NCI-H748 treated with DMSO at 0.1 percent for 48 hours (cell line): ENCODE data around the gene FGFR3.

Experiments
- DNase-seq: peaks from one replicate; lab custom pipeline; 2025; lab: John Stamatoyannopoulos, UW

The FGFR3 gene

DNA sequence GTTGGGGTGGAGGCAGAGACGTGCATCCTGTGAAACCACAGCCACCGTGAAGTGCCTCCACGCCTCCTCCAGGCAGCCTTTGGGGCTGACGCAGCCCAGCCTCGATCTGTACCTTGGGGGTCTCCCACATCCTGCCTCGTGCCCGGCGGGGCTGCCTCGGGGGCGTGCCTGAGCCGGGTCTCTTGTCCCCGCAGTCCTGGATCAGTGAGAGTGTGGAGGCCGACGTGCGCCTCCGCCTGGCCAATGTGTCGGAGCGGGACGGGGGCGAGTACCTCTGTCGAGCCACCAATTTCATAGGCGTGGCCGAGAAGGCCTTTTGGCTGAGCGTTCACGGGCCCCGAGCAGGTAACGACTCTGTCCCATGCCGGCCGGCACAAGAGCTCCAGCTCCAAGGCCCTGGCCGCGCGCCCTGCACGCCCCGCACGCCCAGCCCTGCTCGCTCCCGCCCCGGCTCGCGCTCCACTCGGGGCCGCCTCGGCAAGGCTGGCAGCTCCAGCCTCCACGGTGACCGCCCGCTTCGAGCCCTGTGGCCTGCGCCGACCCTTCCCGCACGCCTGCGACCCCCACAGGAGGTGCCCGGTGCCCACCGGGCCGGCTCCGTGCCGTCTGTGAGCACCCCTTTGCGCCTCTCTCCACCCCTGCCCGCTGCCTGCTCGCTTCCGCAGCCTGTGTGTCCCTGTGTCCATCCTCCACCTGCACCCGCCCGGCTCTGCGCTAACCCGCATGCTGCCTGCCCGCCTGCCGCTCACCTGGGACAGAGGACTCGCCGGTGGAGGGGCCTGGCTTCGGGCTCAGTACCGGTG, 9.8 kb downstream of the FGFR3 start:
- DNase-seq = no peak

DNA sequence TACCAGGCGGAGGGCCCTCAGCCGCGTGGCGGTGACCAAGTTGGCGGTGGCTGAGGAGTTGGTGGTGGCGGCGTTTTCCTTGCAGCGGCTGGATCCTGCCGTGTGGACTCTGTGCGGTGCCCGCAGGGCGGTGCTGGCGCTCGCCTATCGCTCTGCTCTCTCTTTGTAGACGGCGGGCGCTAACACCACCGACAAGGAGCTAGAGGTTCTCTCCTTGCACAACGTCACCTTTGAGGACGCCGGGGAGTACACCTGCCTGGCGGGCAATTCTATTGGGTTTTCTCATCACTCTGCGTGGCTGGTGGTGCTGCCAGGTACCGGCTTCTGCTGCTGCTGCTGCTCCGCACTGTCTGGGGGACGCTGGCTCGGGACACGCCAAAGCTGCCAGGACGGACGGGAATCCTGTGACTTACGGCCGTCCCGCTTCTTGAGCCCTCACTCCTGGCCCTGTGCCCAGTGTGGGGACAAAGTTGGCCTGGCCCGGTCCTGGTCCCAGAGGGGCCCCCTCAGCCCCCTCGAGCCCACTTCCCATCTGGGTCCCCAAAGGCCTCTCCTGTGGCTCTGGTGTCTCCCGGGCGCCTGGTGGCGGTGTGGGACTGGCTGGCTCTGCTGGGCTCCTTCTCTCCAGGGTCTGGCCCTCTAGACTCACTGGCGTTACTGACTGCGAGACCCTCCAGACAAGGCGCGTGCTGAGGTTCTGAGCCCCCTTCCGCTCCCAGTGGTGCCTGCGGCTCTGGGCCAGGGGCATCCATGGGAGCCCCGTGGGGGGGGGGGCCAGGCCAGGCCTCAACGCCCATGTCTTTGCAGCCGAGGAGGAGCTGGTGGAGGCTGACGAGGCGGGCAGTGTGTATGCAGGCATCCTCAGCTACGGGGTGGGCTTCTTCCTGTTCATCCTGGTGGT, 10.7 kb downstream of the FGFR3 start:
- DNase-seq = no peak

DNA sequence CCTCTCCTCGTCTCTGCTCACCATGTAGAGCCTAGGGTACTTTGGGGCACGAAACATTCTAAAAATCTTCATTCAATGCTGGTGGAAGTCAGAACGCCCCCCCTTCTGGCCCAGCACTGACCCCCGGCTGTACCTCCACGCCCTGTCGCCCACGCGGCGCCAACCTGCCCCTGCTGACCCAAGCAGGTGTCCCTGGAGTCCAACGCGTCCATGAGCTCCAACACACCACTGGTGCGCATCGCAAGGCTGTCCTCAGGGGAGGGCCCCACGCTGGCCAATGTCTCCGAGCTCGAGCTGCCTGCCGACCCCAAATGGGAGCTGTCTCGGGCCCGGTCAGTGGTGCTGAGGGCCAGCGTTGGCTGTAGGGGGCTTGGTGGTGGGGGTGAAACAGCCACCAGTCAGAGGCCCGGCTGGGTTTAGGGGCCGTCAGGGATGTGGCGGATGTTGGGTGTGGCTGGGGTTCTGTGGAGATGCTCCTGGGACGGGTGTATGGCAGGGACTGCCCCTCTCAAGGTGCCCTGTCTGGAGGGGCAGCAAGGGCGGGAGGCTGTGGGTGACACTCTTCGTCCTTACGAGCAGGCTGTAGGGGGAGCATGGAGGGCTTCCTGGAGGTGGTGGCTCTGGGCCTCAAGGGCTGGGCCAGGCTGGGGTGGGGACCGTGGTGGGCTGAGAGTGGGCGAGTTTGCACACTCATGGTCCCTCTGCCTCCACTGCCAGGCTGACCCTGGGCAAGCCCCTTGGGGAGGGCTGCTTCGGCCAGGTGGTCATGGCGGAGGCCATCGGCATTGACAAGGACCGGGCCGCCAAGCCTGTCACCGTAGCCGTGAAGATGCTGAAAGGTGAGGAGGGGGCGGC, 11.8 kb downstream of the FGFR3 start:
- no peak for DNase-seq

DNA sequence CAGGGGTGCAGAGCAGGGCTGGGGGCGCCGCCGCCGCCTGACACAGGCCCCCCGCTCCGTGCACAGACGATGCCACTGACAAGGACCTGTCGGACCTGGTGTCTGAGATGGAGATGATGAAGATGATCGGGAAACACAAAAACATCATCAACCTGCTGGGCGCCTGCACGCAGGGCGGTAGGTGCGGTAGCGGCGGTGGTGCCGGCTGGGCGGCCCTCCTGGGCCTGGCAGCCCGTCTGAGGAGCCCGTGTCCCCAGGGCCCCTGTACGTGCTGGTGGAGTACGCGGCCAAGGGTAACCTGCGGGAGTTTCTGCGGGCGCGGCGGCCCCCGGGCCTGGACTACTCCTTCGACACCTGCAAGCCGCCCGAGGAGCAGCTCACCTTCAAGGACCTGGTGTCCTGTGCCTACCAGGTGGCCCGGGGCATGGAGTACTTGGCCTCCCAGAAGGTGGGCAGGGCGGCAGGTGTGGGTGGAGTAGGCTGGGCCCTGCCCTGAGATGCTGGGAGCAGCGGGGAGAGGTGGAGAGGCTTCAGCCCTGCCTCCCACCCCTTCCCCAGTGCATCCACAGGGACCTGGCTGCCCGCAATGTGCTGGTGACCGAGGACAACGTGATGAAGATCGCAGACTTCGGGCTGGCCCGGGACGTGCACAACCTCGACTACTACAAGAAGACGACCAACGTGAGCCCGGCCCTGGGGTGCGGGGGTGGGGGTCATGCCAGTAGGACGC, 12.6 kb downstream of the FGFR3 start:
- no peak for DNase-seq

DNA sequence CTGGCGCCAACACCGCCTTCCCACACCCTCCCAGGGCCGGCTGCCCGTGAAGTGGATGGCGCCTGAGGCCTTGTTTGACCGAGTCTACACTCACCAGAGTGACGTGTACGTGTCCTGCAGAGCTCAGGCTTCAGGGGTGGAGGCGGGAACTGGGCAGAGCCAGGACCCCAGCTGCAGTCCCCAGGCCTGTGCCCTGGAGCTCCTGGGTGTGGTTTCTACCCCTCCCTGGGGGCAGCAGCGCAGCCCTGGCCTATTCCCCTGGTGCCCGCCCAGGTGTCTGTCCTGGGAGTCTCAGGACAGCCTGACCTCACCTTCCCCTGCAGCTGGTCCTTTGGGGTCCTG, 13.1 kb downstream of the FGFR3 start:
- no peak for DNase-seq

DNA sequence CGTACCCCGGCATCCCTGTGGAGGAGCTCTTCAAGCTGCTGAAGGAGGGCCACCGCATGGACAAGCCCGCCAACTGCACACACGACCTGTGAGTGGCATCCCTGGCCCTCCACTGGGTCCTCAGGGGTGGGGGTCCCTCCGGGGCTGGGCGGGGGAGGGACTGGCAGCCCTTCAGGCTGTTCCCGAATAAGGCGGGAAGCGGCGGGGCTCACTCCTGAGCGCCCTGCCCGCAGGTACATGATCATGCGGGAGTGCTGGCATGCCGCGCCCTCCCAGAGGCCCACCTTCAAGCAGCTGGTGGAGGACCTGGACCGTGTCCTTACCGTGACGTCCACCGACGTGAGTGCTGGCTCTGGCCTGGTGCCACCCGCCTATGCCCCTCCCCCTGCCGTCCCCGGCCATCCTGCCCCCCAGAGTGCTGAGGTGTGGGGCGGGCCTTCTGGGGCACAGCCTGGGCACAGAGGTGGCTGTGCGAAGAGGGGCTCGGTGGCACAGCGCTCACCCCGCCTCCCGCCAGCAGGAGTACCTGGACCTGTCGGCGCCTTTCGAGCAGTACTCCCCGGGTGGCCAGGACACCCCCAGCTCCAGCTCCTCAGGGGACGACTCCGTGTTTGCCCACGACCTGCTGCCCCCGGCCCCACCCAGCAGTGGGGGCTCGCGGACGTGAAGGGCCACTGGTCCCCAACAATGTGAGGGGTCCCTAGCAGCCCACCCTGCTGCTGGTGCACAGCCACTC, 13.7 kb downstream of the FGFR3 start:
- no peak for DNase-seq

DNA sequence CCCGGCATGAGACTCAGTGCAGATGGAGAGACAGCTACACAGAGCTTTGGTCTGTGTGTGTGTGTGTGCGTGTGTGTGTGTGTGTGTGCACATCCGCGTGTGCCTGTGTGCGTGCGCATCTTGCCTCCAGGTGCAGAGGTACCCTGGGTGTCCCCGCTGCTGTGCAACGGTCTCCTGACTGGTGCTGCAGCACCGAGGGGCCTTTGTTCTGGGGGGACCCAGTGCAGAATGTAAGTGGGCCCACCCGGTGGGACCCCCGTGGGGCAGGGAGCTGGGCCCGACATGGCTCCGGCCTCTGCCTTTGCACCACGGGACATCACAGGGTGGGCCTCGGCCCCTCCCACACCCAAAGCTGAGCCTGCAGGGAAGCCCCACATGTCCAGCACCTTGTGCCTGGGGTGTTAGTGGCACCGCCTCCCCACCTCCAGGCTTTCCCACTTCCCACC, 14.3 kb downstream of the FGFR3 start:
- no peak for DNase-seq

DNA sequence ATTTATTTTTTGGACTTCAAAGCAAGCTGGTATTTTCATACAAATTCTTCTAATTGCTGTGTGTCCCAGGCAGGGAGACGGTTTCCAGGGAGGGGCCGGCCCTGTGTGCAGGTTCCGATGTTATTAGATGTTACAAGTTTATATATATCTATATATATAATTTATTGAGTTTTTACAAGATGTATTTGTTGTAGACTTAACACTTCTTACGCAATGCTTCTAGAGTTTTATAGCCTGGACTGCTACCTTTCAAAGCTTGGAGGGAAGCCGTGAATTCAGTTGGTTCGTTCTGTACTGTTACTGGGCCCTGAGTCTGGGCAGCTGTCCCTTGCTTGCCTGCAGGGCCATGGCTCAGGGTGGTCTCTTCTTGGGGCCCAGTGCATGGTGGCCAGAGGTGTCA, 15.3 kb downstream of the FGFR3 start:
- no peak for DNase-seq

DNA sequence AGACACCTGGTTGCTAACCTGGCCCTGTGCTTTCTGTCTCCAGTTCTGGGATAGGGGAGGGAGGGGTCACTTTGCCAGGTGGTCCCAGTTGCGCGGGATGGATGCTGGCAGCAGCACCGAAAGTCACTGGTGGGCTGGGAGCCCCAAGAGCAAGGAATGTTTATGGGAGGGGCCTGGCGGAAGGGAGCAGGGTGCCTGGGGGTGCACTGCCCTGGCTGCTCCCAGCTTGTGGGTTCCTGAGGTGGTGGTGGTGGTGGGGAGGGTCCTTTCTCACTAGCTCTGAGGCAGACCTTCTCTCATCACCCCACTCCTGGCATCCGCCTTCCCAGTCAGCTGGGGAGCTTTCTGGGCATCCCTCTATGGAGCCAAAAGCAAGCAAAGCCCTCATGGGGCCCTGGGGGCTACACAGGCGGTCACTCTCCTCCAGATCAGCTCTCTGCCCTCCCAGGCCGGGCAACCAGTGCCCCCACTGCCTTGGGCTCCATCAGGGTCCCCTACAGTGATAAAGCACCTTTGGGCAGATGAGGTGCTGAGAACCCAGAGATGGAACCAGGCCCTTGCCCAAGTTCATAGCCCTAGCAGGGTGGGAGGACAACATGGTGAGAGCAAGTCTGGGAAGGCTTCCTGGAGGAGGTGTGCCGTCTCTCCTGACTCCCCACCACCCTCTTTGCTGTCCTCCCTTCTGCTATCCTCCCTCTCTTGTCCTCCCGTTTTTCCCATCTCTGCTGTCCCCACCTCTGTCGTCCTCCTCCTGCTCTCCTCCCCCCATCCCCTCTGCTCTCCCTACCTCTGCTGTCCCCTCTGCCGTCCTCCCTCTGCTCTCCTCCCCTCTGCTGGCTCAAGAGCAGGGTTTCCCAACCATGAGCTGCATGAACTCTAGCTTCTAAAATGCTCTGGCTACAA, 16.0 kb downstream of the FGFR3 start:
- DNase-seq = no peak

DNA sequence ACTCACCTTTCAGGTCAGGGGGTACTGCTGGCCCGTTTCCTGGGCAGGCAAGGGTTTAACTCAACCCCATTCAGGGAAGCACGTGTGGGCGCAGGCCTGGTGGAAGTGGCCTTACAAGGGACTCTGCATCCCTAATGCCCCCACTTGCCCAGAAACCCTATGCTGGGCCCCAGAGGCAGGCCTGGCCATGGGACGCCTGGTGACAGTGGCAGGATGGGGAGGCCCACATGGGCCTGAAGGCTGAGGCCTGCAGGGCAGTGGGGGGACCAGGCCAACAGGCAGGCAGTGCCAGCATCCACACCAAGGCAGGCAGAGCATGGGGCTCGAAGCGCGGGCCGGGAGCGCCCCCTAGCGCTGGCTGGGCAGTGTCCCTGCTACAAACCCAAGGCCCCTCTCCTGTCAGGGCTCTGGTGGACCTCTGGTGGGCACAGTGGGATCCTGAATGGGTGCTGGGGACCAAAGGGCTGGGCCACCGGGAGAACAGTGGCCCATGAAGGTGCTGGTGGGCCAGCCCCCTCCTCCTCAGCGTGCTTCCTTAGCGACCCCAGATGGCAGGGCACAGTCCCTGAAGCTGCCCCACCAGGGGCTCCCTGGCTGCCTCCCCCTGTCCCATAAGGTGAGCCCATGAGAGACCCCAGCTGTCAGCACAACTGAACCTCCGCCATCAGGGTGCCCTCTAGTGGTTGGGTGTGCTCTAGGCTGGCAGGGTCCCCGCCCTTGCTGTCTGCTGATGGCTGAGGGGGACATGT, 16.8 kb downstream of the FGFR3 start:
- DNase-seq = no peak

DNA sequence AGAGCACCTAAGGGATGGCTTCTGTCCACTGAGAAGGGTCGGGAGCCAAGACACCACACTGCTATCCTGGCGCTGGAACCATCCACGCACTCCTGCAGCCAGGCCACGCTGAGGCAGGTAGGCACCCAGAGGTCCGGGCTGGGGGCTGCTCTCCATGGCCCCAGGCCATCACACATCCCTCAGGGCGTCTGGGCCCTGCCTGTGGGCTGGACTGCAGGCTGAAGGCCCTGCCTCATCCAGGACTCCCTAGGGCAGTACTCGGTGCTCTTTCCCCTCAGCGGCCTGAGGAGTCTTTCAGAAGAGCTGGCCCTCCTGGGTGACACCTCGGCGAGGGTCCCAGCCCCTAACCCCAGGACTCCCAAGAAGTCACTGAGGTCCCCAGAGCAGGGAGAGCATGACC, 17.7 kb downstream of the FGFR3 start:
- no peak for DNase-seq

DNA sequence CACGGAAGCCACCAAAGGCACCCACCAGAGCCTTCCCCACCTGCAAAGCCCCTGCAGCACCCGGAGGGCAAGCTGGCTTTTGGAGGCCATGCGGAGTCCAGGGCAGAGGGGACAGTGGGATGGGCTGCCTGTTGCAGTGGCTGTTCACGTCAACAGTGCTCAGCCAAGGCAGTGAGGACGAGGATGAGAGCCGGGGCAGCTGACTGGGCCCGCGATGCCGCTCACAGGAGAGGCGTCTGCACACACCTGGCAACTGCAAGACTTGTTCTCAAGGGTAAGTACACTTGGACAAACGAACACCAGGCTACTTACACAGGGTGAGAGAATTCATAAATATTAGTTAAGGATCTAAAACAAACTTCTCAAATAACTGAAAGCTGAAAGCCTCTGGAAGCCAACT, 19.6 kb downstream of the FGFR3 start:
- DNase-seq = no peak

DNA sequence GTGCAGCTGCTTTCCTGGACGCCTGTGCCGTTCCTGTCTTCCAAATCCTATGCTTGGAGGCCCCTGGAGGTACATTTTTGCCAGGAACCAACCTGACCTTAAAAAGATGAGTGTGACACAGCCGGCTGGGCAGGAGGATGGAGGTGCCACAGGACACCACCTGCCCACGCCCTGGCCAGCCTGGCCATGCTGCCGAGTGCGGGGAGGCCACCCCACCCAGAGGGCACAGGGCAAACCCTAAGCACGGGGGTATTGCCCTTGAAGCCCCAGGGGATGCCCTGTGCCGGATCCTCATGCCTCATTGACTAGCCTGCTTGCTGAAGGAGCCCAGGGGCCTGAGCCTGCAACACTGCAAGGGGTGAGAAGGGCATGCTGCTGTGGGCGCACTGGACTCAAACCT, 20.1 kb downstream of the FGFR3 start:
- DNase-seq = no peak

DNA sequence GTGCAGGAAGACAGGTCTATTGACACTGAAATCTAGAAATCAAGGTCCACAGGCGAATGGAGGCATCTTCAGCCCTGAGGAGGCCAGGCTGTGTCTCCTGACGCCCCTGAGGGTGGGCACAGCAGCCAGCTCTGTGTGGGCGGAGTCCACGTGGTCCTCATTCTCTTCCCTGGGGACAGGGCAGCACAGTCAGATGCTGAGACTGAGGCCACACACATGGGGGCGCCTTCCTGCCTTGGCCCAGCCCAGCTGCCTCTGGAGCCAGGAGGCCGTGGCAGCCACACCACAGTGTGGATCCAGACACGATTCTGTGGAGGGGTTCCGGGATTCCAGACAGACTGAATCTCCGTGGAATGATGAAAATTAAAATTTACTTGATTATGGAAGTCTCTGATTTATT, 20.8 kb downstream of the FGFR3 start:
- DNase-seq = no peak

DNA sequence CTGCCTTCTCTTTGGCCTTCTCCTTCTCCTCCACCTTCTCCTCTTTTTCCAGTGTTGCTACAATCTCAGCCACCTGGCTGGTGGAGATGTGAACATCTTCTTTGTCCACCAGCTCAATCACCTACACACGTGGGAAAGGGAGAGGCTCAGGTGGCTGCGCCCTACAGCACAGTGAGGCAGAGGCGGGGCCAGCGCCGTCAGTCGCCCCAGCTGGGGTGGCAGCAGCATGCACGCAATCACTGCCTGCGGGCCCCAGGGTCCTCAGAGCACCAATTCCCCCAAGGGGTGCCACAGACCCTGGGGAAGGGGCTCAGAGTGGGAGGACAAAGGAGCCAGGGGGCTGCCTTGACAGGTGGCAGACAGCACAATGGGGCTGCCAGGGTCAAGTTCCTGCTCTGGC, 21.4 kb downstream of the FGFR3 start:
- DNase-seq = no peak

DNA sequence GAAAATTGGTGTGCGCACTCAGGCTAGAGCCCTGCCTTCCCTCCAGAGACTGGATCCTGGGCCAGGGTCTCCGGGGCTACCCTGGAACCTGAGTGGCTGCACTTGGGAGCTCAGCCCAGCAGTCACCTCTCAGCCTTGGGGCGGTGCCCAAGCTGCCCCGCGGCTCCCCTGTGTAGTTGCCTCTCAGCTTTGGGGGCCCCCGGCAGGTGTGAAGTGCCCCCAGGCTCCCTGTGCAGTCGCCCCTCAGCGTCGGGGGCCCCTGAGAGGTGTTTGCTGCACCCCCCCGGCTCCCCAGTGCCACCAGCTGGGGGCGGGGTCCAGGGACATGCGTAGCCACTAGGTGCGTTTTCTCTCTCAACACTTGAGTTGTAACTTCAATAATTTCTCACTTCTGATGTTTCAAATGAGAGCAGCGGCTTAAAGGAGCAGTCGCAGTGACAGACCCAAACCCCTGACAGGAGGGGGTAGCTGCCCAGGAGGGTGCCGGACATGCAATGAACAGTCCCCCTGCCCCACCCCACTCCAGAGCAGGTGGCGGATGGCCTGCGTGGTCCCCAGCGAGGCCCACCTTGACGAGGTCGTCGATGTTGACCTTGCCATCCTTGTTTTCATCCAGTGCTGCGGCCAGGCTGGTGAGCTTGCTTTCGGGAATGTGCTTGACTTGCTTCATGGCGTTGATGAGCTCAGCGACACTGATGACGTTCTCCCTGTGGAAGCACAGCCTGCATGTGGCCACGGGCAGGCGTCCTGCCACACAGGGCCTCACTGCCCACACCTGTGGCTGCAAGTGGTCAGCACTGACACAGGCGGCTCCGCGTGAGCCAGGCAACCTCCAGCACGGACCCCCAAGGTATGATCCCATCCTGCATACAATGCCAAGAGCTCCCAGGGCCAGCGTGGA, 22.3 kb downstream of the FGFR3 start:
- no peak for DNase-seq

DNA sequence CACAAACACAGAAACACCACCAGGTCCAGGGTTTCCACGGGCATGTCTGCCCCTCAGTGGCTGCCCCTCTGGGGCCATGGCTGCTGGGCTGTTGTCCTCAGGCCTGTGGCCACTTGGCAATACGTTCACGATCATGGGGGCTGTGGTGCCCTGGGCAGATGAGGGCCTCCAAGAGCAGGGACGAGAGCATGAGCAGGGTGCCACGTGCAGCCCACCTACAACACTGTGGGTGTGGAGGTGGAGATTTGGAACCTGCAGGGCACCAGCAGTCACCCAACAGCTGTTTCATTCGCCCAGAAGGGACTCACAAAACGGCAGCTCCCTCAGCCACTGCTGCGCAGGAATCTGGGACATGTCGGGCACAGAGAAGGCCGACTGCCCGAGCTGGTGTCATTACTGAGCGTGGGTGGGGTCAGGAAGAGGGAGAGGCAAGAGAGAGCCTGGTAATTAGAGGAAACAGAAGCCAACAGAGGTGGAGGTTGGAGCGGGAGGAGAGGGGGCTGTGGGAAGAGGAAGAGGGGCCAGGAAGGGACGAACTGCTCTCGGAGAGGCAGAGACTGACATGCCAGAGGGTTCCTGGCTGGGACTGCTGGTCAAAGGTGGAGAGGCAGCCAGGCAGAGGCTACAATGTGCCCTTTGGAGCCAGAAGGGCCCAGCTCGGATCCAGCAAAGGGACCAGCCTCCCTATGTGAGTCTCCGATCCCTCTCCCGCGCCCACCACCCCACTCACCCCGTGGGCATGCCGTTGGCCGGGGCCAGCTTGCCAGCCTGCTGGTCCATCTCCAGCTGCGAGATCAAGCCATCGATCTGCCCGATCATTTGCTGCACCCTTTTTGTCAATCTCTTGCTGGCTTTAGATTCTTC, 23.1 kb downstream of the FGFR3 start:
- no peak for DNase-seq
